Transverse colon (tissue), 4 donors: Measurements from ENCODE around the gene ALDH1A1. TPM values are rescaled to one million over a fixed set of nuclear protein-coding genes. Genes with fewer than 3 reads are reported as not detected.

ENCODE experiments used
- DNase-seq: peaks from one replicate; pipeline ENCODE4 v3.0.0-alpha.2; 2019
- H3K27ac ChIP-seq, 4 donors: fragments of 200-600 bp; sonication (generic); 2 replicates each; pipeline ENCODE4 v1.5.1; 2016 to 2018; ENCODE audit warnings: inconsistent platforms in 4 of 4
- H3K27me3 ChIP-seq: fragments of 200-600 bp; sonication (generic); 2 replicates; pipeline ENCODE4 v1.5.1; 2017; ENCODE audit warnings: inconsistent platforms
- H3K36me3 ChIP-seq, 4 donors: fragments of 200-600 bp; sonication (generic); 2 replicates each; pipeline ENCODE4 v1.5.1; 2017 to 2019; ENCODE audit warnings: inconsistent platforms in 4 of 4
- H3K4me1 ChIP-seq, 4 donors: fragments of 200-600 bp; sonication (generic); 2 replicates each; pipeline ENCODE4 v1.5.1; 2017 to 2020; ENCODE audit warnings: inconsistent platforms in 4 of 4
- H3K4me3 ChIP-seq, 4 donors: fragments of 200-600 bp; sonication (generic); 1 replicate in 1 of 4; 2 replicates in 3 of 4; pipeline versions ENCODE4 v1.5.1 to v1.6.1; 2017 to 2019; ENCODE audit warnings: inconsistent platforms in 4 of 4
- H3K9me3 ChIP-seq, 2 donors: fragments of 200-600 bp; sonication (generic); 2 replicates each; pipeline ENCODE4 v1.5.1; 2017 to 2019; ENCODE audit warnings: inconsistent platforms in 2 of 2
- CTCF ChIP-seq, 5 experiments: fragments of 200-600 bp in 3 of 5; fragments of 450-650 bp in 2 of 5; sonication (generic) in 3 of 5; IDR thresholded peaks; 1 replicate in 2 of 5; 2 replicates in 3 of 5; pipeline ENCODE4 v1.5.1; 2016 to 2017; ENCODE audit warnings: antibody characterized with exemption in 5 of 5, inconsistent platforms in 3 of 5, mild to moderate bottlenecking in 2 of 5, moderate library complexity in 1 of 5
- EP300 ChIP-seq: sonication (generic); formaldehyde crosslinking; IDR thresholded peaks from one replicate; pipeline ENCODE4 v1.6.1; 2017; ENCODE audit warnings: antibody characterized with exemption, low read depth
- POLR2A ChIP-seq: fragments of 450-650 bp; IDR thresholded peaks from one replicate; pipeline ENCODE4 v1.6.1; 2016; ENCODE audit warnings: antibody characterized with exemption, mild to moderate bottlenecking, moderate library complexity
- POLR2AphosphoS5 ChIP-seq, 3 donors: sonication (generic); formaldehyde crosslinking; IDR thresholded peaks; one replicate each; pipeline ENCODE4 v1.6.1; 2016; ENCODE audit warnings: antibody characterized with exemption in 3 of 3
- WGBS, 2 donors: methylation state at CpG; one replicate each; pipeline ENCODE4 v1.1.5; 2018; ENCODE audit warnings: low coverage in 1 of 2; 5-methylcytosine and 5-hydroxymethylcytosine counted together
- in situ Hi-C, 4 donors: fragments of 200-750 bp; cut with MboI; loops; one replicate each; pipeline versions ENCODE4 v1.15.0 to v1.15.1; 2017; ENCODE audit warnings: low sequenced_read_pairs in 3 of 4, low pct_ligation_motif_present in 1 of 4, low pct_unique_long_range_greater_than_20kb in 1 of 4
- intact Hi-C: fragments of 100-400 bp; cut with DNase I; formaldehyde crosslinking; loops from one replicate; pipeline ENCODE4 v1.15.1; 2023; ENCODE audit warnings: low total_unique reads
- total RNA-seq, 4 donors: library from RNA; depleted of rRNA; stranded (reverse); fragments of >200 nt; gene quantifications; one replicate each; pipeline ENCODE4 v1.1.0, GENCODE V29; 2016

ALDH1A1 gene
- total RNA-seq, 4 donors from 2014 or later, result 76.3 to 566 (median 288) TPM

DNA sequence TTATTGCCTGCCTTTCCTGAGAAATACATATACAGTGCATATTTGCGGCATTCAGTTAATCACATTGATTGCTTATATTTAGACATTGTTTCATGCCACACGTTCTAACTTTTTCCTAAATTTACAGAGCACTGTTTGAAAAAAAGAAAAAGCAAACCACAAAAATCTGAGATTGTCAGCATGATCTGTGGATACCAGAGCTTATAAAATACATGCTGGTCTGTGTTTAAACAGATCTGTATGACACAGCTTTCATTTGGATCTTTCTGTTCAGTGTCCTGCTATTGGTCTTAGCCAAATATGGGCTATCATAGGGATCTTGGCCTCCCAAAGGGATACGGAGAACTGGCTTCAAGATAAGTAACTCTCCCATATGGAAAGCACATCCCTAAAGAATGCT, 20.2 kb downstream of the ALDH1A1 start:
- in situ Hi-C loops, result no loop called here
- Histone ChIP-seq H3K27me3 (no peaks in the 10 kb centered on the region), H3K4me1 (peaks cover 0 to 31% (median 9%) of the 10 kb centered on the region in 4 donors), H3K36me3 (peaks cover 0 to 5% (median 0%) of the 10 kb centered on the region in 4 donors), H3K9me3 (no peaks in the 10 kb centered on the region), H3K4me3 (no peak overlapping the region), H3K27ac (peak overlapping the region in 3 of 4 donors; percentile 15 to 20 (median 17))
- DNase-seq, result no peak
- intact Hi-C loops, result no loop called here
- 64 to 76% methylated on average over 2 to 3 of the region's 3 CpGs for WGBS, 2 donors
- TF ChIP-seq CTCF (IDR thresholded peaks at IDR 0.05), result no peak
- TF ChIP-seq POLR2A, result no peak
- no peak for TF ChIP-seq EP300
- peak in 1 of 3 donors; percentile 60 for TF ChIP-seq POLR2AphosphoS5 (IDR thresholded peaks at IDR 0.05)

GRCh38 chr9:72931897-72932296, 21.0 kb downstream of the ALDH1A1 start:
- in situ Hi-C loops (no loop called here), intact Hi-C loops (no loop called here)
- TF ChIP-seq POLR2AphosphoS5 (IDR thresholded peaks at IDR 0.05), result no peak
- no peak for TF ChIP-seq POLR2A
- no peak for TF ChIP-seq EP300
- TF ChIP-seq CTCF (IDR thresholded peaks at IDR 0.05), result no peak
- Histone ChIP-seq H3K9me3 (no peaks in the 10 kb centered on the region), H3K4me3 (no peak overlapping the region), H3K36me3 (peaks cover 0 to 5% (median 0%) of the 10 kb centered on the region in 4 donors), H3K27me3 (no peaks in the 10 kb centered on the region), H3K27ac (peak overlapping the region in 2 of 4 donors; percentile 17 to 20), H3K4me1 (peaks cover 0 to 26% (median 7%) of the 10 kb centered on the region in 4 donors)
- no peak for DNase-seq

DNA sequence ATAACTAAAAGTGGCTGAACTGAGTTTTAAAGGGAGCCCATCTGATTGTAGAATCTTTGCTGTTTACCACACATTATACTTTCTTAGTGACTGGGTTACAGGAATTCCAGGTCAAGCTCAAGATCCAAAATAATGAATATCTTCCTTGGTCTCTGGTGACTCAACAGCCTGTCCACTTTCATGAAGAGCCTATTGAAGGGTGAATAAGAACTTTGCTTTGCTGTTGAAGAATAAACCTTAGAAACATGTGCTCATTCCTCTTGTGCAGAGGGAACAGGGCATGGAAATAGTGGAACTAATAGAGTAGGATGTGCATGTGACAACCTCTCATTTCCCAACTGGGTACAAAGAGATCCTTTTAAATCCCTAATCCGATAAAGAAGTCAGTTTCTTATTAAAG, 21.4 kb downstream of the ALDH1A1 start:
- WGBS, 2 donors, result 63 to 74% methylated on average over 1 of the region's 1 CpG
- no peaks in the 10 kb centered on the region for H3K27me3 ChIP-seq
- intact Hi-C loops (no loop called here), in situ Hi-C loops (no loop called here)
- TF ChIP-seq POLR2A (no peak), CTCF (IDR thresholded peaks at IDR 0.05) (no peak)
- no peak for DNase-seq
- H3K9me3 ChIP-seq, result no peaks in the 10 kb centered on the region
- peaks cover 0 to 26% (median 7%) of the 10 kb centered on the region in 4 donors for H3K4me1 ChIP-seq
- no peak overlapping the region for H3K4me3 ChIP-seq
- peaks cover 0 to 7% (median 0%) of the 10 kb centered on the region in 4 donors for H3K36me3 ChIP-seq
- peak overlapping the region in 1 of 4 donors; percentile 17 for H3K27ac ChIP-seq

- Histone ChIP-seq H3K4me1 (peaks cover 0 to 26% (median 7%) of the 10 kb centered on the region in 4 donors), H3K9me3 (no peaks in the 10 kb centered on the region), H3K36me3 (peaks cover 0 to 9% (median 0%) of the 10 kb centered on the region in 4 donors), H3K27ac (peak overlapping the region in 1 of 4 donors; percentile 17), H3K27me3 (no peaks in the 10 kb centered on the region), H3K4me3 (no peak overlapping the region)
- in situ Hi-C loops, result no loop called here
- no peak for DNase-seq
- intact Hi-C loops, result no loop called here
- TF ChIP-seq POLR2A (no peak), CTCF (IDR thresholded peaks at IDR 0.05) (no peak), POLR2AphosphoS5 (IDR thresholded peaks at IDR 0.05) (no peak), EP300 (no peak)
- 92 to 98% methylated on average over 5 to 10 of the region's 10 CpGs for WGBS, 2 donors
These were observed 22.0 kb downstream of the ALDH1A1 start for GRCh38 chr9:72930828-72931227.
